Left renal cortex interstitium (tissue), 4 donors: Measurements from ENCODE around the gene ZNF516. TPM values are rescaled to one million over a fixed set of nuclear protein-coding genes. Genes with fewer than 3 reads are reported as not detected.

Experiments
- DNase-seq, 4 donors: peaks; one replicate each; pipeline ENCODE4 v3.0.0-alpha.2; 2013; ENCODE audit warnings: low read depth in 4 of 4, low spot score in 2 of 4, missing footprints in 1 of 4
- polyA plus RNA-seq, 4 donors: library from polyadenylated mRNA; unstranded; fragments of 120-200 nt; gene quantifications; one replicate each; pipeline ENCODE4 v1.2.1, GENCODE V29; 2013; ENCODE audit not compliant: insufficient read length in 4 of 4

Gene ZNF516
- polyA plus RNA-seq, 4 donors: 35.7 to 58.6 (median 48.4) TPM

DNA sequence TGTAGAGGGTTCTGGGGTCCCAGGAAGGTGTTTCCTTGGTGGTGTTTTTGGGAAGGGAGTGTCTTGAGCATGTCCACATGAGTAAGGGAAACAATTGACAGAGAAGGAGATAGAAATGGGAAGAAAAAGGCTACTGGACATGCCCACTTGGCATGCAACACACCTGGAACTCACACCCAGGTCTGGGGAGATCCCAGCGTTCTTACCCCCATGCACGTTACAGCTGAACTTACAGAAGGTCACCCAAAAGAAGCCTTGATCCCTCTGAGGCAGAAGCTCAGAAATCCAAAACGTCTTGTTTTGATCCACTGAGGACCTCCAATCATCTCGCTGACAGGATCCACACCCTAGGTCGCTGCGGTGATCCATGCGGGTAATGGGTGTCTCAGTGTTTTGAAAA lies 142.0 kb downstream of the ZNF516 start:
- DNase-seq: no peak

DNA sequence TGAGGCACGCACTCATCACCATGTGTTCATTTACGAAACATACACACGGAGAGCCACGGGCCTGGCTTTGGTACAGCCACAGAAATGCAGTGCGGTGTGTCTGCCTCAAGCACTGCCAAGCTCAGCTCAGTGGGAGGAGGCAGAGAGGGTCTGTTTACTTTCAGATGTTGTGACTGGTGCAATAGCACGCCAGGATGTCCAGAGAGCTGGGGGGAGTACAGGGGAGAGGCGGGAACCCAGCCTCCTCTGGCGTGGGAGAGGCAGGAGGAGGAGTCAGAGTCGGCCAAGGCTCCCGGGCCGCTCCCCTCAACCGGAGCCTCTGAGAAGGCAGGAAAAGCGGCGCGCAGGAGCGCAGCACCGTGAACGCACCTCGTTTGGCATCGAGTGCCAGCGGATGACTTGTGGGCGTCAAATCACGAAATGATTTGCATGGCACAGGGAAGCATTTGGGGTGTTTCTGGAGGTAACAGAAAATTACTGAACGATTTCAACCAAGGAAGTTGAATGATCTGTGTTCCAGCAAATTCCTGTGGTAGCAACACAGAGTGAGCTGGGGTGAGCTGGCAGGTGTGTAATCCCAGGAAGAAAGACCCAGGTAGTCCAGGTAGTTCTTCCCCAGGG lies 143.0 kb downstream of the ZNF516 start:
- DNase-seq: peak in 3 of 4 donors; percentile 48 to 66 (median 66)

DNA sequence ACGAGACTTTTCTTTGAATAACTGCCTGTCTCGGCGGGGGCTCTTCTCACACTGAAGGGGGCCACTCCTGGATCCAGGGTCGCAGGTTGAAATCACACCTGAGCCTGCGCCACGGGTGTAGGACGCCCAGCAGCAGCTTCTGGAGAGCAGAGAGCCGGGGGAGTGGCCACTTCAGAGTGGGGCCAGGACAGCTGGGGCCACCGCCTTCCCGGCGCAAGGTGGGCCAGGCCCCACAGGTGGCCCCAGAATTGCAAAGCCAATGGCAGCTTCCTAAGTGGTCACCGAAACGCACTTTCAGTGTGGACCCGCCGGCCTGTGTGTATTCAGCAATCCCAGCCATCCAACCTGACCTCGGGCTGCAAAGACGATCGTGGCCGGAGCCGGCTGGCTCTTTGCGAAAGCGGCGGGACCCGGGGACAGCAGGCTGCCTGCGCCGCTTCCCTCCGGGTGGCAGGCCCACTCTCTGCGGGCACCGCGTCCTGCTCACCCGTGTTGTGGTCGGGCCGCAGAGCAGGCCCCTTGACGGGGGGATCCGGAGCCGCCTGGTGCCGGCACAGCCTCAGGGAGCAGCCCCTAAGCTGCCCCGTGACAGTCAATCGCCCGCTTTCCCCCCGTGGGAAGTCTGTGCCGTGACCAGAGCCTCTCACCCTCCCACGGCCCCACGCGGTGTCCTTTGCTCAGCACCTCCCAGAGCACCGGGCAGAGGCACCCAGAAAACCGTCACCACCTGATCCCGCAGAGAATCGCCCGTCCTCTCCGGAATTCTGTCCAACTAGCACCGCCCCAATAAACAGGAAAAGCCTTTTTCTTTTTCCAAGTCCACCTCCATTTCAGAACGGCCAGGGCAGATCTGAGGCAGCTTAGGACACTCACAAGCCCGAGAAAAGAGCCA lies 144.7 kb downstream of the ZNF516 start:
- DNase-seq: no peak

DNA sequence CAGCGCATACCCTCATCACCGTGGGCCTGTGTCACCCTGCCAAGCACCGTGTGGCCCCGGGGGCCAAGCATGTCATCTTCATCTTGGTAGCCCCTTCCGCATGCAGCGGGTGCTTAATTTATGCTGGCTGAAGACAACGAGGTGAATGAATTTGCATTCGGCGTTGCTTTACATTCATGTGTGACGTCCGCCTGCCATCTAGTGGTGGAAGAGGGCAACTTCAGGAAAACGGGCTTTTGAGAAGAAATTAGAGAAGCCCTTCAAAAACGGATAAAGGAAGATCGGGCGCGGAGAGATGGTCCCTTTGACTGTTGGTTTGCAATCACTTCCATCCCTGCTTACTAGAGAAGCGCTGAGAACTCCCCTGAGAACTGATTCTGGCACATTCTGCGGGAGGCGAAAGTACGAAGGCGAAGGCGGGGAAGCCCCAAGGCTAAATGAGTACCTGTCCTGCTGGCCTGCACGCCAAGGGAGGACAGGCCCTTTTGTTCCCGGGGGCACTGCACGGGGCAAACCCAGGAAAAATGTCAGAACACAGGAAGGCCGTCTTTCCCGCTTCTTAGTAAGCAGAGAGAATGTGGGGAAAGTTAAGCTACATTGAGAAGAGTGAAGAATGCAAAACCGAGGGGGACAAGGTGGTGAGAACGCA lies 145.9 kb downstream of the ZNF516 start:
- DNase-seq: peak in 2 of 4 donors; percentile 57 to 70

DNA sequence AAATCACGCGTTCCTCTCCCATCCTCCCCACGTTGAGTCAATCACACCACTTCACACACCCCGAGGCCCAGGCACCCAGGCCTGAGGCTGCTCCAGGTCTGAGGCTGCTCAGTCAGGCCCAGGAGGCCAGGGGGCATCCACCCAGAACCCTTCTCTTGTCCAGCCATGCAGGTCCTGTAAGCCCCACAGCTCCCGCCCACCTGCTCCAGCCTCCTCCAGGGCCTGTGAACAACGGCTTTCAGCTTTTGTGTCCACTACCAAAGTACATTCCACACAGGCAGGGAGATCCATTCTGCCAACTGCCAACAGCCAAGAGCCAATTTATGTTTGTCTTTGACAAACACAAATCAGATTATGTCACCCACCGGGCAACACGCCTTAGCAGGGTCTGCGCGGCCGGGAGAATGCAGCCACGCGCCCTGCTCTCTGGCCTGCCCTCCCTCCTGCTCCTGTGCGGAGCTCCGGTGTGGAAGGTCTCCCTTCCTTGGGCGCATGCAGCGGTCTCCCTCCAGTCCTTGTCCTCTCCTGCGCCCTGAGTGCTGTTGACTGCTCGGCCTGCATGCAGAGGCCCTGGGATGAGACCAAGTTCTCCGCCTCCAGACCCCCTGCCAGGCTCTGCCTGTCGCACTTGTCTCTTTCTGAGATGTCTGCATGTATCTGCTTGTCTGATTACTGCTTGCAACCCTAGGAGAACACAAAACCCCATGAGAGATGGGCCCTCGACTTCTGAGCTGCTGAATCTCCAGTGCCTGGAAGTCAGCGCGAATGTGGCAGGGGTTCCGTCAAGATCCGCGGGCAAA lies 146.6 kb downstream of the ZNF516 start:
- no peak for DNase-seq

DNA sequence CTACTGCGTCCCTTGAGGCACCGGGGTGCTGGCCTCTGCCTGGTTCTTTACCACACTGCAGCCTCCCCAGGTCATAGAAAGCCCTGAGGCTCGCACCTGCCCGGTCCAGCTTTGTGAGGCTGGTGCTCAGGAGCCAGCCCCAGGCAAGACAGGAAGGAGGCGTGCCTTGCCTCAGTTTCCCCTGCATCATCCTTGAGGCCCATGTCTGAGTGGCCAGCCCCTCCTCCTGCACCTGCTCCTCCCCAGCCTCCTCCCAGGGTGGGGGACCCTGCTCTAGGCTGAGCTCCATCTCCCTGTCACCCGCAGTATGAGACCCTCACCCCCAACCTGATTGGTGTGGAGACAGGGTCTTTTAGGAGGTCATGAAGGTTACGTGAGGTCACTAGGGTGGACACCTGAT lies 147.7 kb downstream of the ZNF516 start:
- DNase-seq: no peak

DNA sequence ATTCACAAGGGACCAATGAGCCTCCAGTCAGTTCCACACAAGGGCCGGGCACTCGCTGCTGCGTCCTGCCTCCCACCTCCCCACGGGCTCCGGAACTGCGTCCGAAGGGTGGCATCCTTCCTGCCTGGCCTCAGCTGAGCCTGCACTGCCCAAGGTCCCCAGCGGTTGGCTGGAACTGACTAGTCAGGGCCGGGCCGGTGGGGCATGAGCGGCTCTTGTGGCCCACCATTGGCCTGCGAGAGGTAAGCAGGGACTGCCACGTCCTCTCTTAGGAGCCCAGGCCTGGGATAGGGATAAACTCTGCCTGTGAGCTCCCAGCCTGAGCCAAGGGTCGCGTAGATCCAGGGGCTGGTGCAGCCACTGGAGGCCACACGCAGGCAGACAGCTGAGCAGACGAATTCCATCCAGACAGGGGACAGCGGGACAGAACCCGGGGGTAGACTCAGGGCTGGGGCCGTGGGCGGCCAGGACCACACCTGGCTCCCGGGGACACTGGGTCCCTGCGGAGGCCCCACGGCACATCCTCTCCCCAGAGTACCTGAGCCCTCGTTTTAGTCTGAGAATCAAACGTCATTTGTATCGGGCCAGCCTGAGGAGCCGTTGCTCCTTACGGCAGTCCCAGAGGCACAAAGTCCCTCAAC lies 148.4 kb downstream of the ZNF516 start:
- DNase-seq: no peak

DNA sequence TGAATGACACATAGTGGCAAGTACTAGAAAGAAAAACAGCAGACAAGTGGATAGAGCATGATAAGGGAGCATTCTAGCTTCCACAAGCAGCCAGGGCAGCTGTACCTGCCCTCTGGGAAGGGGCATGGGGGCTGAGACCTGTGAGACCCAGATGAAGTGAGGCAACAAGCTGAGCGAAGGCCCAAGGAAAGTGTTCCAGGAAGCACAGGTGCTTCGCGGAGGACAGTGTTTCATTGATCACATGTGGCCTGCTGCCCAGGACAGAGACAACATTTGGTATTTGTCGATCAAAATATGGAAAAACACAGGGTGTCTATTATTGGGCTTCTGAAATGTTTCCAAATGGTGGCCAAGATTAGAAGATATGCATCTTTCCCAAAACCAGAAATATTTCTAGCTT lies 149.1 kb downstream of the ZNF516 start:
- no peak for DNase-seq

DNA sequence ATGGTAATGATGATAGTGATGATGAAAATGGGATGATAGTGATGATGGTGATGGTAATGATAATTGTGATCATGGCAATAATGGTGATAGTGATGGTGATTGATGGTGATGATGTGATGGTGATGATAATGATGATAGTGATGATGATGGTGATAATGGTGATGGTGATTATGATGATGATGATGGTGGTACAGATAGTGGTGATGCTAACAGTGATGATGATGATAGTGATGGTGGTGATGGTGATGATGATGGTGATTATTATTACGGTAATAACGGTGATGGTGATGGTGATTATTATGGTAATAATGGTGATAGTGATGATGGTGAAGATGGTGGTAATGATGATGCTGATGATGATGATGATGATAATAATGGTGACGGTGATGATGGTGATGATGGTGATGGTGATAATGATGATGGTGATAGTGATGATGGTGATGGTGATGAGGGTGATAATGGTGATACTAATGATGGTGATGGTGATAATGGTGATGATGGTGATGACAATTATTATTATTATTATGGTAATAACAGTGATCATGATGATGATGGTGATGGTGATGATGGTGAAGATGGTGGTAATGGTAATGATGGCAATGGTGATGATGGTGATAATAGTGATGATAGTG lies 151.0 kb downstream of the ZNF516 start:
- no peak for DNase-seq

DNA sequence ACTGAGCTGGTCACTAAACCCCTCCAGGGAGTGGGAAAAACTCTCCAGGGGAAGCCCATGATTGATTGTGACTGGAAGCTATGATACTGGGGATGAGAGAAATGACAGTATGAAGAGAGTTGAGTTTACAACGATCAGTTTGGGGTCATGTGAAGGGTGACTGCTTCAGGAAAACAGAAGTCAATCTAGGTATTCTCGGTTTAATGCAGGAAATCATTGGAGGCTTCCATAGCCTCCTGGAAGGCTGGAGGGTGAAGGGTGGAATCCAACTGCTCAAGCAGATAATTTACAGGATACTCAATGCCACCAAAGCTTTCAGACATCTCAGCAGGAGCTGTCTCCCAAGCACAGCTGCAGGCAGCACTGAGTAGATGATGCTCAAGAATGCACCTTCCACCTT lies 154.6 kb downstream of the ZNF516 start:
- DNase-seq: no peak

DNA sequence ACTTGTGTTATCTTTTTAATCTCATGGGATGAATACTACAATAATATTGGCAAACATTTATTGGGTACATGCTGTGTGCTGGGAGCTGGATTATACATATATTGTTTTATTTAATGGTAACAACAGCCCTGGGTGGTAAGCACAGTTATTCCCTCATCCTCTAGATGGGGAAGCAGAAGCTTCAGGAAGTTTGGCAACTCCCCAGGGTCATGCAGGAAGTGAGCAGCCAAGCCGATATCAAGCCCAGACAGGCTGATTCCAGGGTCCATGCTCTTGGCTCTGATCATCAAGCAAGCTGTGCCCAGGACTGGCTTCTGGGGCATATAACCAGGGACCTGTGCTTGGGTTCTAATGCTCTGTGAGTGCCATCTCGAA lies 155.8 kb downstream of the ZNF516 start:
- no peak for DNase-seq

DNA sequence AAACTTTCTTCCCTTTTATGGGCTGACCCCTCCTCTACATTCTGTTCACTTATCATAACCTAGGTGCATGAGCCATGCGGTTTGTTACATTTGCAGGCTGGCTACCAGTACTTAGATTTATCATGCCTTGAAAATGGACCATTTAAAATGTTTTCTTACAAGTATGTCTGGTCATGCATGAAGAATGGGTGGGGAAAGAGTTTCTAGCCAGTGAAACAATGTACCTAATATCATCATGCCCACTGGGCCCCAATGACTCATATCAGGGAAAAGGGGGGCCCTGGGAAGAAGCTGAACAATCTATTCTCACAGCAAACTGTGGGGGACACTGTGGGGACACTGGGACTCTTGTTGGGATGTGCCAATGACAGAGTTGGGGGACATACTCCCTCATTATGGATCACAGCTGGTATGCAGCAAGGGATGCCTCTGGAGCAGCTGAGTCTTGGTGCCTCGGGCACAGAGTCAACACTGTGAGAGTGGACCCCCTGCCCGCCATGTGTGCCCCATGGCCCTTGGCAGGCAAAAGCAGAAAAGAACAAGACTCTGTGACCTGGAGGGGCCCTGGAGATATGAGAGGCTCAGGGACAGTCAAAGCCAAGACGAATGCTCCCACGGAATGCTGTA lies 156.3 kb downstream of the ZNF516 start:
- DNase-seq: no peak

DNA sequence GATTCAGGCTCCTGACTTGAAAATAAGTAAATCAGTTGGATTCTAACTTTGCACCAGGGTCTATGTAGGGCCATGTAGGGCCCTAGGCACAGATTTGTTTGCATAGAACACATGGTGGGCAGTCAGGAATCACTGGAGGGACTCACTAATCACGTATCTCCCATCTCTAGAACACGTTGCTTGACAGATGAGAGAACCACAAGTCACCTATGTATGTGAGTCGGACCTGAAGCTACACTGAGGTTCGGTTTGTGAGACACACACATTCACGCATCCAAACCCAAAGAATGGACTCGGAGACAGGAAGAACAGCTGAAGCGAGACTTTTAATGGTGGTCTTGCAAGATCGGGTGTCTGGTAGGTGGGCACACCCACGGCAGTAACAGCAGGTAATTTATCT lies 157.0 kb downstream of the ZNF516 start:
- DNase-seq: no peak

DNA sequence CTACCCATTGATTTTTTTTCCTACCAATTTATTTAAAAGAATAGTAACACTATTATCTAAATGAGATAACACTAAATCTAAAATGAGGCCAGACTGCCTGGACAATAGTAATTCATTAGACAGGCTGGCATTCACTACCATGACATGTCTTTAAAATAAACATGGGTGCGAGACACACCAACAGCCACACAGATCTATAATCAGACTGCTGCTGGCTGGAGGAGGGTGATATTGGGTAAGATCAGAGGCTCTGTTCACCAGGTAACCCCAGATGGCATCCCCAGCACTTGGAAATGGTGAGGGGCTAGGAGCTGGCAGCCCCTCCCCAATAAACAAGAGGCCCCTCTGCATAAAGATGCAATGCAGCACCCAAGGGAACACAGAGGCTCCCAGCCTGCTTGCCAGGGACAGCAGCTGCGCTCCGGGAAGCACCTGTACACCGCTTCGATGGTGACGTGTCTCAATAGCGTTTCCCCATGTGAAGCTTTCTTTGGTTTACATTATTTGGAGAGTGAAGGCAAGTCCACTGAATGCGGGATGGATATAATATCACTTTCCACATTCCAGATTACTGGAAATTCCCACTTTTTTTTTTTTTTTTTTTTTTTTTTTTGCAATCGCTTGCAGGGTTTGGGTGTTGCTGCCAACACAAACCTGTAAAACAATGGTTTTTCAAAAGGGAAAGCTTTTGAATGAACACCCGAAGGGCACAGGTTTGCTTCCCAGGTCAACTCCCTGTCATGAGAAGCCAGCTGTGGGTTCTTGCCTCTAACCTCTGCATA lies 159.0 kb downstream of the ZNF516 start:
- no peak for DNase-seq

DNA sequence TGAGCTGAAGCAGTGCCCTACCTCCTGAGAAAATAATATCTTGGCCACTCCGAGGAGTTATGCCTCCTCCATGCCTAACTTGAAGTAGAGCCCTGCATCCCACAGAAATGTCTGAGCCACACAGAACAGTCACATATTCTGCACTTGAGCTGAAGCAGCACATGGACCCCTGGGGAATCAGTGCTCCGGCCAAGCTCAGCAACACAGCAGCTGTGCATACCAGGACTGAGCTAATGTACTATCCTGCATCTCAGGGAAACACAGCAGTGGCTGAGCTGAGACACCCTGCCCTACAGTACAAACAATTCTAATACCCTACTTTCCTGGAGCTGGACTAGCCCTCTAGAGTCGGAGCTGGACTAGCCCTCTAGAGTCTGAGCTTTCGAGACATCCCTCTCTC lies 166.9 kb downstream of the ZNF516 start:
- no peak for DNase-seq

DNA sequence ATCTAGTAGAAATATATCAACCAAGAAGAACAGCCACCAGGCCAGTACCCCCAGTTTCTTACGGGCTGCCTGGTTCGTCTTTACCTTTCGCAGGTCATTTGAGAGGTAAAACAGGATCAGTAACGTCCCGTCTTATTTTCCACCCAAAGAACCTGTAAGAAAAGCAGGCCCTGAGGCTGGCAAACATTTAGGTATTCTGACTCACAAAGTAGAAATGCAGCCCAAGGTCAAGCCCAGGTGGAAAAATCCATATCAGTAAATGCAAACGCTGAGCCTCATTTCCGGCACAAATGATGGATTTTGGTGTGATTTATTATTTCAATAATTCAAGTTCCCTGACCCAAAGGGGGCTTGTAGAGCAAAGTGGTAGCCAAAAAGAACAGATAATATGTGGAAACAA lies 171.2 kb downstream of the ZNF516 start:
- no peak for DNase-seq

DNA sequence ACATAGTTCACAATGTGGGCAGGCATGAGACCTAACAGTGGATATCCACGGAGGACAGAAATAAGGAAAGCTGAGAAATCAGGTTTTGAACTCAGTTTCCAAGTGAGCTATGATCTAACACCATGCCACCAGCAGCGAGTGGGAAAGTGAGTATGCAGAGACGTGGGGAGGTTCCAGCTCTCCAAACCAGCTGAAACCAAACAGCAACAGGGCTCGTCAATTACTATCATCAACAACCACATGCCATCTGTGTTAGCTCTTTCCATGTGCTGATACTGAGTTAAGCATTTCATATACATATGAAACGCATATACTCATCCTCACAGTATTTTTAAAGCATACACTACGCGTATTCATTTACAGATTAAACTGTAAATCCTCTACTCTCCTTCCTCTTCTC lies 172.4 kb downstream of the ZNF516 start:
- no peak for DNase-seq

DNA sequence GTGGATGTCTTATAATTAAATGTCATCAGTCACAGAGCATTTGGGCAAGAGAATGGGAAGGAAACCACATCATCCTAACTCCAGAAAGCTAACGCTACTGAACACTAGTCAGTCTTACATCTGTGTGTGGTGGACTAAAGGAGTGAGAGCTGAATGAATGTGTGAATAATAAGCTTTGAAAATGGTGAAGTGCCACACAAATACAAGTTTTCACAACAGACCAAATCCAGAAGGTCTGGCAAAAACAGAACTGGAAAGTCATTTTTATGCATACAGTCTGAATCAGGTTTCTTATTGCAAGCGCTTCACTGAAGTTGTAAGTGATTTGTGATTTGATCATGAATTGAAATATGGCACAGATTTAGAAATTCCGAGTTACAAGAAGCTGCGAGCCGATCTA lies 175.7 kb downstream of the ZNF516 start:
- no peak for DNase-seq

DNA sequence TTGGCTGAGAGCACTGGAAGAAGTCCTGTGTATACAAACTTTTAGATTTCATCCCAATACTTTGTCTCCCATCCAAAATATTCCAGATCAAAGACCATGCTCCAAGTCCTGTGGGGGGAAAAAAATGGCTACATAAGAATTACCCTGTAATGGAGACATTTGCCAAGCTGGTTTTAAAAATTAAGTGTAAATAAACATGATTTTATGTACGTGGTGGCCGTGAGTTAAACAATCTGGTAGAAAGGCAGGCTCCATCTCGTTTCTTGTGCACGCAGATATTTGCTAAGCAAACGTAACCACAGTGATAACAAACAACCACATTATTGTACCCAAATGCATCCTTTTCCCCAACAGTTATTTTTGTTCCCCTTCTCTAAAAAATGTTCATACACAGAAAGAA lies 176.4 kb downstream of the ZNF516 start:
- peak in 1 of 4 donors; percentile 6 for DNase-seq
